GM19025 (cell line): Measurements from ENCODE around the gene LPP.
"Not testable (repeated sequence)": the region's sequence is repeated elsewhere in the genome, so short reads cannot be mapped to it uniquely, and the experiment has no call there.

Experiments used
- ATAC-seq: cut with Tn5 transposase; IDR thresholded peaks from one replicate; pipeline ENCODE4 v1.9.1; 2021; ENCODE audit warnings: mild to moderate bottlenecking, low read depth, moderate library complexity; ENCODE audit not compliant: unreplicated experiment

The LPP gene

GRCh38 chr3:188416041-188416440 is 262.1 kb downstream of the LPP start:
- ATAC-seq = no peak

- no peak for ATAC-seq
These were observed 263.3 kb downstream of the LPP start for GRCh38 chr3:188417271-188417696.

GRCh38 chr3:188417766-188418165 is 263.8 kb downstream of the LPP start:
- no peak for ATAC-seq

- ATAC-seq = peak; percentile 26
These were observed 267.3 kb downstream of the LPP start for GRCh38 chr3:188421151-188421821.

GRCh38 chr3:188421836-188422540 is 268.0 kb downstream of the LPP start:
- ATAC-seq = peak; percentile 99

GRCh38 chr3:188427981-188428380 is 274.0 kb downstream of the LPP start:
- not testable (repeated sequence) for ATAC-seq

GRCh38 chr3:188431040-188431439 is 277.1 kb downstream of the LPP start:
- no peak for ATAC-seq

- no peak for ATAC-seq
These were observed 277.6 kb downstream of the LPP start for GRCh38 chr3:188431553-188431952.

GRCh38 chr3:188432802-188433520 is 279.0 kb downstream of the LPP start:
- ATAC-seq = no peak

GRCh38 chr3:188433521-188434150 is 279.7 kb downstream of the LPP start:
- no peak for ATAC-seq

- ATAC-seq = no peak
These were observed 280.6 kb downstream of the LPP start for GRCh38 chr3:188434594-188434993.

GRCh38 chr3:188435266-188435665 is 281.3 kb downstream of the LPP start:
- ATAC-seq = no peak

- no peak for ATAC-seq
These were observed 284.0 kb downstream of the LPP start for GRCh38 chr3:188437926-188438325.

- ATAC-seq = peak; percentile 89
These were observed 285.1 kb downstream of the LPP start for GRCh38 chr3:188439080-188439479.

GRCh38 chr3:188440340-188440972 is 286.5 kb downstream of the LPP start:
- ATAC-seq = no peak

- no peak for ATAC-seq
These were observed 288.5 kb downstream of the LPP start for GRCh38 chr3:188442430-188442829.

GRCh38 chr3:188445175-188445574 is 291.2 kb downstream of the LPP start:
- ATAC-seq = not testable (repeated sequence)

- peak; percentile 70 for ATAC-seq
These were observed 292.1 kb downstream of the LPP start for GRCh38 chr3:188446014-188446413.

GRCh38 chr3:188446766-188447165 is 292.8 kb downstream of the LPP start:
- ATAC-seq = no peak

GRCh38 chr3:188448813-188449212 is 294.9 kb downstream of the LPP start:
- no peak for ATAC-seq
